NT2/D1 (cell line): ENCODE results near the gene TEX22.

Experiments
- YY1 ChIP-seq: IDR thresholded peaks from 2 replicates; pipeline ENCODE4 v1.6.1; 2011; ENCODE audit not compliant: insufficient read length, insufficient read depth
- ZNF274 ChIP-seq: IDR thresholded peaks from 2 replicates; pipeline ENCODE4 v1.6.1; 2011; ENCODE audit warnings: mild to moderate bottlenecking, low read depth, low read length

DNA sequence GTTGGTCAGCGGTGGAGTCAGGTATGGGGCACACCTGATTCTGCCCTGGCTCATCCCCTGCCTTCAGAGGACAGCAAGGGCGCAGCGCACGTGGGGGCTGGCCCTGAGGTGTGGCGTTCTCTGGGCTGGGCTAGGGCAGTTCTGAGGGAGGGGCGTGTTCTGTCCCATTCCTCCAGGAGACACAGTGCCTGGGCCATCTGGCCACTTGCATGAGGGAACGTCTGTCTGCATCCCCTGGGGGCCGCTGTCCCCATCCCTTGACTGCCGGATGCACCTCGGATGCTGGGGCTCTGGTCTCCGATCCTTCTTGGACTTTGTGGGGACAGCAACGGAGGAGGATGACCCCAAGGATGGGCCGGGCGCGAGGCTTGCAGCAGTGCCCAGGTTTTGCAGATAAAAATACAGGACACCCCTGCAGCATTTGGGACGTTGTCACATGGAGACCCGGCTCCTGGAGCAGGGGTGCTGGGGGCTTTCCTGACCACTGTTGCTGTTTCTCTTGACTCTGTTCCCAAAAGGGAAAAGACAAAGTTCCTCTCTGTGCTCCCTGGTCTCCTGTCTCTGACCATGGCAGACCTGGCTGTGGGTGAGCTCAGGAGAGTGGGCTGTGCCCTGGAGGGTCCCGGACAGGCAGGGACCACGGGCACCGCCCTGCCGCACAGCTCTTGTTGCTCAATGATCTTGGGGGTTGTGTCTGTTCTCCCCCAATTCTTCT lies 28.2 kb downstream of the TEX22 start:
- no peak for TF ChIP-seq YY1
- TF ChIP-seq ZNF274: no peak
